ENCODE measurements around the gene FBXL13. TPM values are rescaled to one million over a fixed set of nuclear protein-coding genes. Genes with fewer than 3 reads are reported as not detected.

The FBXL13 gene
- polyA plus RNA-seq, 1 experiment: 0.20 TPM

- ChIA-PET POLR2A (no interaction called here), CTCF (interaction anchor here (0.8 kb wide), 1 partner anchor 13 kb away, joined by 3 read pairs; no protein-coding TSS in a partner anchor)
- DNase-seq (ENCODE audit: low read depth): no peak
- TF ChIP-seq CTCF (IDR thresholded peaks at IDR 0.05; ENCODE audit: insufficient read depth, low read depth, low read length): no peak
- no peak overlapping the region for H3K4me3 ChIP-seq (ENCODE audit: low read depth, low read length)
- peaks cover 2% of the 10 kb centered on the region; the same call in 1 of the 2 replicates for H3K36me3 ChIP-seq (ENCODE audit: control insufficient read depth, insufficient read depth, low read length)
- no peaks in the 10 kb centered on the region for H3K27me3 ChIP-seq (ENCODE audit: control insufficient read depth, insufficient read depth, low read length)
These were observed 42.9 kb upstream of the FBXL13 start for GRCh38 chr7:103117465-103117864.

GRCh38 chr7:103116991-103117390 lies 42.4 kb upstream of the FBXL13 start:
- Histone ChIP-seq H3K27me3 (ENCODE audit: control insufficient read depth, insufficient read depth, low read length) (no peaks in the 10 kb centered on the region), H3K4me3 (ENCODE audit: low read depth, low read length) (no peak overlapping the region), H3K36me3 (ENCODE audit: control insufficient read depth, insufficient read depth, low read length) (no peaks in the 10 kb centered on the region)
- CTCF ChIA-PET: no interaction called here
- no peak for TF ChIP-seq CTCF (IDR thresholded peaks at IDR 0.05; ENCODE audit: insufficient read depth, low read depth, low read length)
- POLR2A ChIA-PET: no interaction called here
- DNase-seq (ENCODE audit: low read depth): no peak

GRCh38 chr7:103116511-103116910 lies 41.9 kb upstream of the FBXL13 start:
- Histone ChIP-seq H3K27me3 (ENCODE audit: control insufficient read depth, insufficient read depth, low read length) (no peaks in the 10 kb centered on the region), H3K4me3 (ENCODE audit: low read depth, low read length) (no peak overlapping the region), H3K36me3 (ENCODE audit: control insufficient read depth, insufficient read depth, low read length) (no peaks in the 10 kb centered on the region)
- ChIA-PET POLR2A (no interaction called here), CTCF (no interaction called here)
- no peak for TF ChIP-seq CTCF (IDR thresholded peaks at IDR 0.05; ENCODE audit: insufficient read depth, low read depth, low read length)
- no peak for DNase-seq (ENCODE audit: low read depth)

DNA sequence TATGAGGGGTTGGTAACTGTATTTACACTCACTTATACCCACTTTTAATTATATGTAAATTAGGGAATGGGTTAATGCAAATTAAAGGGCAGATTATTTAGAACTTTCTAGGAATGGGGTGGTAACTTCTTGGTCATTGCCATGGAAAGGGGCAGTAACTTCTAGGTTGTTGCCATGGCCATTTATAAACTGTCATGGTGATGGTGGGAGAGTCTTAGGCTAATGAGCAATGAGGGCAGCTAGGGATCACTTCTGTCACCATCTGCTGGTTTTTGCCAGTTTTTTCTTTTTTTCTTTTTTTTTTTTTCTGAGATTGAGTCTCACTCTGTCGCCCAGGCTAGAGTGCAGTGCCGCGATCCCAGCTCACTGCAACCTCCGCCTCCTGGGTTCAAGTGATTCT lies 41.2 kb upstream of the FBXL13 start:
- Histone ChIP-seq H3K27me3 (ENCODE audit: control insufficient read depth, insufficient read depth, low read length) (no peaks in the 10 kb centered on the region), H3K36me3 (ENCODE audit: control insufficient read depth, insufficient read depth, low read length) (no peaks in the 10 kb centered on the region), H3K4me3 (ENCODE audit: low read depth, low read length) (no peak overlapping the region)
- CTCF ChIA-PET: interaction anchor here (1.0 kb wide), 1 partner anchor 25 kb away, joined by 3 read pairs; no protein-coding TSS in a partner anchor
- TF ChIP-seq CTCF (IDR thresholded peaks at IDR 0.05; ENCODE audit: insufficient read depth, low read depth, low read length): no peak
- POLR2A ChIA-PET: no interaction called here
- no peak for DNase-seq (ENCODE audit: low read depth)

DNA sequence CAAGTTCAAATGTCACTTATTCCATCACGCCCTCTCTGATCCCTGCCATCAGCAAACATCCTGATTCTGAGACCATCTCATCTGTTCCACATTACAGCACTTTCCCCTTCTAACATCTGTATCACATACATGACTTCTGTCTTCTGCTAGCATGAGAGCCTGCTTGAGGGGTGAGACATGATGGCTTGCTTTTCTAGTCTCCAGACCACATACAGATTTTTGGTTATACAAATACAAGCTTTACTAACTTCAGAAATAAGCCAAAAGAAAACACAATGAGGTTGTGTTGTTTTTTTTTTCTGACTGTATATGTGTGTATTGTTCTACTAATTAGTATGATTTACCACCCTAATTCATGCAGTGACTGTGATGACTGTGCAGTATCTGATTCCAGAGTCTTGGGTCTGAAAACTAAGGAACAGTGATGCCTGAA lies 40.0 kb upstream of the FBXL13 start:
- H3K27me3 ChIP-seq (ENCODE audit: control insufficient read depth, insufficient read depth, low read length): no peaks in the 10 kb centered on the region
- DNase-seq (ENCODE audit: low read depth): no peak
- no peak for TF ChIP-seq CTCF (IDR thresholded peaks at IDR 0.05; ENCODE audit: insufficient read depth, low read depth, low read length)
- POLR2A ChIA-PET: no interaction called here
- H3K4me3 ChIP-seq (ENCODE audit: low read depth, low read length): no peak overlapping the region
- no peaks in the 10 kb centered on the region for H3K36me3 ChIP-seq (ENCODE audit: control insufficient read depth, insufficient read depth, low read length)
- CTCF ChIA-PET: no interaction called here
